Measurements from ENCODE around the gene PTPRS. TPM values are rescaled to one million over a fixed set of nuclear protein-coding genes. Genes with fewer than 3 reads are reported as not detected.

PTPRS gene
- total and polyA plus RNA-seq, 9 of the 15 experiments (the other 6 are each of a cell fraction or from before 2014, with no cell fraction given): 1.1 to 49.4 (median 14.1) TPM

- ATAC-seq: no peak
- no peaks in the 10 kb centered on the region for H3K36me3 ChIP-seq (ENCODE audit: control insufficient read depth, insufficient read depth, low read length)
- 54% methylated on average over 4 of the region's 4 CpGs for WGBS (ENCODE audit: insufficient coverage, low coverage, missing lambda C conversion rate)
- H3K9ac ChIP-seq (ENCODE audit: insufficient read depth in 1 of 2, low read depth in 2 of 2, low read length in 2 of 2): no peak overlapping the region
- in situ Hi-C loops (cut with MboI): no loop called here
- peak; percentile 32; the same call in 1 of the 2 replicates for TF ChIP-seq ATF3 (IDR thresholded peaks at IDR 0.05)
- TF ChIP-seq ATF3 (CRISPR knock-in tag; conservative IDR thresholded peaks at IDR 0.05): no peak
- no peak for TF ChIP-seq MAX (CRISPR knock-in tag; IDR thresholded peaks at IDR 0.05)
- TF ChIP-seq CBX1 (IDR thresholded peaks at IDR 0.05; ENCODE audit: low read depth): 0 out of 2 replicates have a peak, but pooled peaks have one; percentile 34
- TF ChIP-seq LCOR (CRISPR knock-in tag; IDR thresholded peaks at IDR 0.05): no peak
- peak; percentile 81 for TF ChIP-seq RBM25 (IDR thresholded peaks at IDR 0.05; ENCODE audit: low read depth, low read length, severe bottlenecking)
- TF ChIP-seq POLR2H (tag; IDR thresholded peaks at IDR 0.05; ENCODE audit: low read depth): no peak
- peak in 1 of 2 experiments; percentile 68; a peak in 2 of 4 replicates for TF ChIP-seq KDM1A (IDR thresholded peaks at IDR 0.05)
- TF ChIP-seq MTF1 (CRISPR knock-in tag; IDR thresholded peaks at IDR 0.05; ENCODE audit: borderline replicate concordance): no peak
- TF ChIP-seq KAT2B (IDR thresholded peaks at IDR 0.05; ENCODE audit: low read depth, low read length): no peak
- no peak for TF ChIP-seq SMARCB1 (IDR thresholded peaks at IDR 0.05; ENCODE audit: insufficient read length, low read depth)
- TF ChIP-seq HIVEP1 (CRISPR knock-in tag; IDR thresholded peaks at IDR 0.05): no peak
- TF ChIP-seq BCOR (IDR thresholded peaks at IDR 0.05): peak; percentile 56; the same call in 1 of the 2 replicates
- TF ChIP-seq PTBP1 (IDR thresholded peaks at IDR 0.05; ENCODE audit: low read depth, low read length): peak; percentile 34; the same call in 1 of the 2 replicates
- TF ChIP-seq ZNF146 (CRISPR knock-in tag; IDR thresholded peaks at IDR 0.05; ENCODE audit: unreplicated experiment): no peak
- no peak for TF ChIP-seq ZNF707 (CRISPR knock-in tag; conservative IDR thresholded peaks at IDR 0.05)
- TF ChIP-seq ZNF24 (IDR thresholded peaks at IDR 0.05): 0 out of 2 replicates have a peak, but pooled peaks have one; percentile 43
- no peak for TF ChIP-seq NFE2 (IDR thresholded peaks at IDR 0.05; ENCODE audit: low read depth)
- intact Hi-C loops (cut with micrococcal nuclease): no loop called here
- no peak for DNase-seq (ENCODE audit: extremely low read depth in 1 of 4, low spot score in 3 of 4)
- peaks cover 14 to 32% of the 10 kb centered on the region in 2 experiments; a peak in 4 of 5 replicates for H3K27me3 ChIP-seq (ENCODE audit: control insufficient read depth in 2 of 2, insufficient read depth in 2 of 2, low read length in 2 of 2)
- CTCF ChIA-PET (ENCODE audit: low intra/inter-chr PET ratio): no interaction called here
- no peak overlapping the region for H2AFZ ChIP-seq (ENCODE audit: low read depth, low read length)
- BruUV-seq (replicated peaks): no TSS peak
- peaks cover 6% of the 10 kb centered on the region; the same call in 1 of the 2 replicates for H4K20me1 ChIP-seq (replicated peaks; ENCODE audit: control insufficient read depth, insufficient read depth, low read length)
- no peak overlapping the region for H3K4me3 ChIP-seq
- no peak for FAIRE-seq
- no peaks in the 10 kb centered on the region for H3K9me3 ChIP-seq (replicated peaks; ENCODE audit: control insufficient read depth, insufficient read depth, low read depth, low read length)
- H3K4me2 ChIP-seq (ENCODE audit: insufficient read depth, low read length): no peak overlapping the region
- peaks cover 17 to 43% of the 10 kb centered on the region in 2 experiments for H3K4me1 ChIP-seq (replicated peaks in 1 of 2; ENCODE audit: control insufficient read depth in 2 of 2, insufficient read depth in 2 of 2, low read length in 2 of 2)
- no peaks in the 10 kb centered on the region for H3K9me1 ChIP-seq (ENCODE audit: control insufficient read depth, insufficient read depth, low read length)
- no peak overlapping the region for H3K27ac ChIP-seq (ENCODE audit: extremely low read depth, low read depth, low read length)
- H3K79me2 ChIP-seq (ENCODE audit: control insufficient read depth, insufficient read depth, low read length): no peaks in the 10 kb centered on the region
- POLR2A ChIA-PET: no interaction called here
Observed at GRCh38 chr19:5341981-5342380, 1.4 kb upstream of the PTPRS start.

Data from K562 (cell line).